Activated T-cell treated with anti-CD3 and anti-CD28 coated beads, Interleukin-2, amount 50 U/mL, for 24 hours (primary cell): ENCODE data around the gene MTARC1.
A peak's percentile ranks its signal among the peaks of the same experiment; 100 is the strongest.

Experiments used
- DNase-seq: peaks from one replicate; pipeline ENCODE4 v3.0.0-alpha.2; 2020
- H3K27ac Mint-ChIP-seq: 2 replicates; pipeline ENCODE4 v1.8.0; 2020; ENCODE audit warnings: mild to moderate bottlenecking, mixed read lengths
- H3K27me3 Mint-ChIP-seq: 2 replicates; pipeline ENCODE4 v1.8.0; 2020; ENCODE audit warnings: mixed read lengths
- H3K36me3 Mint-ChIP-seq: 2 replicates; pipeline ENCODE4 v1.8.0; 2020; ENCODE audit warnings: low read depth, mixed read lengths
- H3K4me1 Mint-ChIP-seq: 2 replicates; pipeline ENCODE4 v1.8.0; 2020; ENCODE audit warnings: low read depth, mixed read lengths
- H3K4me3 Mint-ChIP-seq: 2 replicates; pipeline ENCODE4 v1.8.0; 2020; ENCODE audit warnings: mild to moderate bottlenecking, moderate library complexity, mixed read lengths
- H3K9me3 Mint-ChIP-seq: 2 replicates; pipeline ENCODE4 v1.8.0; 2020; ENCODE audit warnings: mixed read lengths

MTARC1 gene

DNA sequence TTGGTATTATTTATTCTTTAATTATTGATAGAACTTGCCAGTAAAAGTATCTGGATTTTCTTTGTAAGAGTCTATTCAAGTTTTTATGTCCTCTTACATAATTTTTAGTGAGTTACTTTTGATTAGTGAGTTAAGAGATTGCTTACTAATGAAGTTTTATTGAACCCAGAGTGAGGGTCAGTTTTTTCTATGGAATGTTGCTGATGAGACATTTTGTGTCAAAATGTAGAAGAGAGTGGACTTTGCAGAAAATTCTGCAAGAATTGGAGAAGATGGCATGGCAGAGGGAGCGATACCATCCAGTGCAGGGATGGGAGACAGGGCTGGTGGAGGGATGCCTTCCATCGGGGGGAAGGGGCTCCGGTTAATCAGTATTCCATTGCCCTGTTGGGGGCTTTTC lies 27.6 kb upstream of the MTARC1 start:
- no peaks in the 10 kb centered on the region for H3K4me1 Mint-ChIP-seq
- no peaks in the 10 kb centered on the region for H3K36me3 Mint-ChIP-seq
- H3K27ac Mint-ChIP-seq = no peak overlapping the region
- peaks cover 39% of the 10 kb centered on the region for H3K27me3 Mint-ChIP-seq
- H3K9me3 Mint-ChIP-seq = no peaks in the 10 kb centered on the region
- DNase-seq = no peak
- no peak overlapping the region for H3K4me3 Mint-ChIP-seq

DNA sequence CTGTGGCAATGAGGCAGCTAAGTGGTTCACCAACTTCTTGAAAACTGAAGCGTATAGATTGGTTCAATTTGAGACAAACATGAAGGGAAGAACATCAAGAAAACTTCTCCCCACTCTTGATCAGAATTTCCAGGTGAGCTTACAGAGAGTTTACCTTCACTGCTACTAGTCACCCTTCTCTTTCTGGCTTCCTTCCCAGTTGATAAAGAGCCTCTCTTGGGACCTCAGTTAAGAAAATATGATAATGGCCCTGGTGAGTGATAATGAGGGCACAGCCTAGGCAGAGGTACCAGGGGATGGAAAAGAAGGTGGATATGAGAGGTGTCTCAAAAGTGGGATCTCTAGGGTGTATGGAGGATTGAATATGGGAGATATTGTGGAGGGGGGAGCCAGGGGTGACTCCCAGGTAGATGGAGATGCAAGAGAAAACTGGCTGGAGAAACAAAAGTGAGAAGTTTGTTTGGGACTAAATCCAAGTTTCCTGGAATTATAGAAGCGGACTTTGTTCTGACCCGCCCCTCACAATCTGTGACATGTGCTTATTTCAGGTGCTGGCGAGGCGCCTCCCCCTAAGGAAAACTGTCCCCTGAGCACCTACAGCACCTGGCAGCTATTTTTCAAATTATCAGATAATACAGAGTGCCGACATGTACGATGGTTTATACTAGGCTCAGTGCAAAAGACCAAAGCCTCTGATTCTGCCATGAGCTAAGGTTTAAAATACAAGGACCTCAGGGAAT lies 24.9 kb upstream of the MTARC1 start:
- no peak overlapping the region for H3K4me3 Mint-ChIP-seq
- H3K4me1 Mint-ChIP-seq = no peaks in the 10 kb centered on the region
- H3K27me3 Mint-ChIP-seq = peaks cover 20% of the 10 kb centered on the region
- no peaks in the 10 kb centered on the region for H3K9me3 Mint-ChIP-seq
- H3K27ac Mint-ChIP-seq = no peak overlapping the region
- H3K36me3 Mint-ChIP-seq = no peaks in the 10 kb centered on the region
- no peak for DNase-seq

DNA sequence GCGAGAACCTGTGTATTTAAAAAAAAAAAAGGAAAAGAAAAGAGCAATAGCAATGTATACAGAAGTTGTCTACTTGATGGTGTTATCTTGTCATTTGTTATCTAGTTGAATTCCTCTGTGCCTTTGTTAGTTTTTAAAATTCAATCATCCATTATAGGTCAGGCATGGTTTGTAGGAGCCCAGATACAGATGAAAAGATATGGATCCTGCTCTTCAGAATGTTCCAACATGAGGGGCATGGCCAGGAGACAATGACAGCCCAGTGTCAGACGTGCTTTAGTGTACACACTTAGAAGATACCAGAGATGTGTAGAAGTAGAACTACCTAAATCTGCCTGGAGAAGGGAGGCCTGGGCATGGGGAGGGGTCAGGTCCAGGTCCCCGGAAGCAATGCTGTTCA lies 22.0 kb upstream of the MTARC1 start:
- Mint-ChIP-seq H3K27me3 (peaks cover 13% of the 10 kb centered on the region), H3K9me3 (no peaks in the 10 kb centered on the region)
- DNase-seq = no peak

DNA sequence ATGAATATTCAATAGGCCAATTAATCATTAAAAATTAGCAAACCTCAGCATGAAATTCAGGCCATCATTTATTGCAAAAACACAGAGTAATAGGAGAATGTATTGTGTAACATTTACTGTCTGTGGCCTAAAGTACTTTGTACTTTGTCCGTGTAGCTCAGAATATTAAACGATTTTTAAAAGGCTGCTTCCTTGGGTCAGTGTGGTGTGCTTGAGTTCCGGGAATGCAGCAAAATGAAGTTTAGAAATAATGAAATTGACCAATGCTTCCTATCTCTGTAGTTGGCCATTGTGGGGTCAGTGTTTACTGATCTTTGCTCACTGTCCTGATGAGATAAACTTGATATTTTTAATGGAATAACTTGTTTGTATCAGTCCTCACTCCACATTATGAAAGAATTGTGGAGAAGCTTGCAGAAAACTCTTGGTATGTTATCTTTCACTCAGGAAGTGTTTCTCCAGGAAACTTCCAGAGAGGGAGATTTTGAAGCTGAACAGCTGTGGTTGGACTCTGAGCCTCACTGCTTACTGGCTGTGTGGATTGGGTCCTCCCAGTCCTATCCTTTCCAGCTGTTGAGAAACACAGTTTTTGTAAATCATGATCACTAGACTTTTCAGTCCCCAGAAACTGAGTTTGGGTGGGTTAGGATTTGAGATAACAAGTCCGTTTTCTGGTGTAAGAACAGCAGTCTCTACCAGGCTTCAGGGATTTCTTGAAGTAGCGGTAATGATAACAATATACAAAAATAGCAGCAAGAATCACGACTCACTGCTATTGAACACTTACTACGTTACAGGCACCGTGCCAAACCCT lies 19.2 kb upstream of the MTARC1 start:
- DNase-seq = no peak
- Mint-ChIP-seq H3K27ac (no peak overlapping the region), H3K9me3 (no peaks in the 10 kb centered on the region), H3K36me3 (no peaks in the 10 kb centered on the region), H3K4me1 (no peaks in the 10 kb centered on the region), H3K27me3 (peaks cover 12% of the 10 kb centered on the region), H3K4me3 (no peak overlapping the region)

More for the DNA sequence above, 22.0 kb upstream of the MTARC1 start:
- no peak overlapping the region for H3K27ac Mint-ChIP-seq
- H3K4me3 Mint-ChIP-seq = no peak overlapping the region
- no peaks in the 10 kb centered on the region for H3K4me1 Mint-ChIP-seq
- H3K36me3 Mint-ChIP-seq = no peaks in the 10 kb centered on the region

DNA sequence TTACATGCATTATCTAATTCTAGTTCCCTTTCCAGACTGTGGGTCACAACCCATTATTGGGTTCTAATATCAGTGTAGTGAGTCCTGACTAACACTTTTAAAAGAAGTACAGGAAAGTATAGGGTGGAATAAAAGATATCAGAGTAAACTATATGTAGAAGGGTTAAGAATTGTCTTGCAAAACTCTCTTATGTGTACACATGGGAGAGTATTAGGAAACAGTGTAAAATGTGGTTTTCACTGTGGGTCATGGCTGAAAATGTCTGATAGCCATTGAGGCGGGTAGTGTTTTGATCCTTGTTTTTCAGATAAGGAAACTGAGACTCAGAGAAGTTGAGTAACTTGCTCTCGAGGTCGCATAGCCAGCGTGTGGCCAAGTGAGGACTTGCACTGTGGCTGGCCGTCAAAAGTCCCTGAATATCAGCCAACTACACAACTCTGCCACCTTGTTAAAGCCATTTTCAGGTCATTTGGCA lies 18.5 kb upstream of the MTARC1 start:
- Mint-ChIP-seq H3K36me3 (no peaks in the 10 kb centered on the region), H3K9me3 (no peaks in the 10 kb centered on the region), H3K27ac (no peak overlapping the region), H3K27me3 (peaks cover 12% of the 10 kb centered on the region), H3K4me3 (no peak overlapping the region), H3K4me1 (no peaks in the 10 kb centered on the region)
- DNase-seq = no peak

DNA sequence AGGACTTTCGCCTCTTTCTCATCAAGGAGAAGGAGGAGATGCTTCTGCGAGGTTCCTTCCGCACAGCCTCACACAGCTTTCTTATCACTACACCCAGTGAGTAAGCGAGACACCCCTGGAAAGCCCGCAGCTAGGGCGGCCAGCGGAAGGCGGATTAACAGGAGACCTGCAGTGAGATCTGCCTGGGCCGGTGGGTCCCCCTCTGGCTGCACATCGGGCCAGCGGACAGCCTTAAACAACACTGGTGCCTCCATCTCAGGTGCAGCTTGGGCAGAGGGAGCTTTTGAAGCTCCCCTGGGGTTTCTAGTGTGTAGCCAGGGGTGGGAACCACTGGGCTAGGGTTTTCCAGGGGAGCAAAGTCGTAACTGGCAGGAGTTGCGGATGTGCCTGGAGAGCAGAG lies 17.5 kb upstream of the MTARC1 start:
- H3K36me3 Mint-ChIP-seq = no peaks in the 10 kb centered on the region
- H3K4me3 Mint-ChIP-seq = no peak overlapping the region
- DNase-seq = no peak
- no peaks in the 10 kb centered on the region for H3K4me1 Mint-ChIP-seq
- H3K27ac Mint-ChIP-seq = no peak overlapping the region
- peaks cover 15% of the 10 kb centered on the region for H3K27me3 Mint-ChIP-seq
- H3K9me3 Mint-ChIP-seq = no peaks in the 10 kb centered on the region

DNA sequence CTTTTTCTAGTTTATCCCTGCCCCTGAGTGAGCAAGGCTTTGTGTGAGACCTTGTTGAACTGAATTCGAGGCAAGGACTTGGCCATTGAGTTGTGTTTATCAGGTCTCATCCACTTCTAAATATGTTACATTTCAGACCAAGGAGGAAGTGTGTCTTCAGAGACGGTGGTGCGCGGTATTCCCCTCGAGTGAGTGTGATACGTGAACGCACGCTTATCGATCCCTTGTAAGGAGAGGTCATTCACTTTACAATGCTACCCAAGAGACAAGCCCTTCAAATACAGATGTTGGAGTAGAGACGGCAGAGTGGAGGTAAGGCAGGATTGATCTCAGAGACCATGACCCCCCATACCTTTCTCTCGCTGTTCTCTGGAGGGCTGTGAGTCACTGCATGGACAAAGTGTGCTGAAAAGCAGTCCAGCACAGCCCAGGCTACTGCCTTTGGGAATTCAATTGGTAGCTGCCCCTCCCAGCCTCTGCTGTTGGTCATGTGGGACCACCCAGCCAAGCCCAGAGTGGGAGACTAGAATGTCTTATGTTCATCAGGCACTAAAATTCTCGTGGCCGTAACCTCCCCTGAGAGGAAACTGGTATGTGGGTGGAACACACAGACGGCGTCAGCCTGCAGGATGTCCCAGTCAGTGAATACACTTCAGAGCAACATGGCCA lies 16.3 kb upstream of the MTARC1 start:
- Mint-ChIP-seq H3K4me1 (no peaks in the 10 kb centered on the region), H3K4me3 (no peak overlapping the region), H3K36me3 (no peaks in the 10 kb centered on the region), H3K27ac (no peak overlapping the region), H3K9me3 (no peaks in the 10 kb centered on the region), H3K27me3 (peaks cover 23% of the 10 kb centered on the region)
- no peak for DNase-seq

DNA sequence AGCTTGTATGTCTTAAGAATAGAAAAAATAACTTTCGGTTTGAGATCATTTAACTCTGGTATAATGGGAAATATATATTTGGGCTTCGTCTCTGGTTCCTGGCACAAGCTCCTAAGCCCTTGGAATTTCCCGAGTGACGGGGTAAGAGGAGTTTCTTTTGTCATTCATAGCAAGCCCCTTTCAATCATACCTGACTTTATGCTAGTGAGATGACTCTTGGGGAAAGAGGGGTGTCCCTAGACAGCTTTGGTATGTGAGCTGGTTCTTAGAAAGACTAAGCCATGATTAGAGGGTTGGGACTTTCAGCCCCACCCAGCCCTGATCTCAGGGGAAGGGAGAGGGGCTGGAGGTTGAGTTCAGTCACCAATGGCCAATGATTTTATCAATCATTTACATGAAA lies 13.9 kb upstream of the MTARC1 start:
- Mint-ChIP-seq H3K36me3 (no peaks in the 10 kb centered on the region), H3K9me3 (no peaks in the 10 kb centered on the region), H3K4me1 (peaks cover 2% of the 10 kb centered on the region), H3K4me3 (no peak overlapping the region), H3K27ac (no peak overlapping the region), H3K27me3 (peaks cover 45% of the 10 kb centered on the region)
- DNase-seq = no peak

DNA sequence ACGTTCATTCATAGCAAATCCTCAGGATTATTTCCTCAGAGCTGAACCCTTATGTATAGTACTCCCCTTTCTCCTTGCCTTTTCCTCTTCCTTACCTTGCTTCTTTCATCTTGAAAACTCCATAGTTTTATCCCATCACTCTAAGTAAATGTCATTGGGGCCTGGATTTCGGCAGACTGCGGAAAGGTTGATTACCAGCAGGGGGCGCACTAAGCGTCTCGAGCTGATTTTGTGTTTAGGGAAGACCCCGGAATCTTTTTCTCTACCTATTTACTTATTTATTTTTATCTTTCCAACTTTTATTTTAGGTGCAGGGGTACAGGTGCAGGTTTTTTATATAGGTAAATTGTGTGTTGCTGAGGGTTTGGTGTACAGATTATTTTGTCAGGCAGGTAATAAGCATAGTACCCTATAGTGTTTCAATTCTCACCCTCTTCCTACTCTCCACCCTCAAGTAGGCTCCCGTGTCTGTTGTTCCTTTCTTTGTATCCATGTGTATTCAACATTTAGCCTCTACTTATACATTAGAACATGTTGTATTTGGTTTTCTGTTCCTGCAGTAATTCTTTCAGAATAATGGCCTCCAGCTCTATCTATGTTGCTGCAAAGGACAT lies 11.4 kb upstream of the MTARC1 start:
- Mint-ChIP-seq H3K36me3 (no peaks in the 10 kb centered on the region), H3K4me1 (peaks cover 2% of the 10 kb centered on the region), H3K27me3 (peaks cover 35% of the 10 kb centered on the region), H3K9me3 (no peaks in the 10 kb centered on the region), H3K27ac (no peak overlapping the region), H3K4me3 (no peak overlapping the region)
- DNase-seq = peak; percentile 50

DNA sequence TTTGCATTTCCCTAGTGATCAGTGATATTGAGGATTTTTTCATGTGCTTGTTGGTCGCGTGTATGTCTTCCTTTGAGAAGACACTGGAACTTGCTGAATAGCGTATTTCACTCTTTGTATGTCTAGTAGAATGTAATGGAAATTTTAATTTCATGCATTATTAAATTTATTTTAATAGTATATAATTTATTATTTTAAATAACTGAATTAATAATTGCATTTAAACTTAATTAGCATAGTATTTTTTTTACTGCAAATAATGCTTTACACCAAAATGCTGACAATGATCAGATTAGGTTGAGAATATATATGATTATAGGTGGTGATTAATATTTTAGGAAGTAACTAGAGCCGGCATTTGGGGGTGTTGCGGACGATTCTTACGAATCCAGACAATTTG lies 10.5 kb upstream of the MTARC1 start:
- Mint-ChIP-seq H3K27ac (no peak overlapping the region), H3K27me3 (peaks cover 35% of the 10 kb centered on the region), H3K4me3 (no peak overlapping the region), H3K4me1 (peaks cover 2% of the 10 kb centered on the region), H3K9me3 (no peaks in the 10 kb centered on the region), H3K36me3 (no peaks in the 10 kb centered on the region)
- no peak for DNase-seq

DNA sequence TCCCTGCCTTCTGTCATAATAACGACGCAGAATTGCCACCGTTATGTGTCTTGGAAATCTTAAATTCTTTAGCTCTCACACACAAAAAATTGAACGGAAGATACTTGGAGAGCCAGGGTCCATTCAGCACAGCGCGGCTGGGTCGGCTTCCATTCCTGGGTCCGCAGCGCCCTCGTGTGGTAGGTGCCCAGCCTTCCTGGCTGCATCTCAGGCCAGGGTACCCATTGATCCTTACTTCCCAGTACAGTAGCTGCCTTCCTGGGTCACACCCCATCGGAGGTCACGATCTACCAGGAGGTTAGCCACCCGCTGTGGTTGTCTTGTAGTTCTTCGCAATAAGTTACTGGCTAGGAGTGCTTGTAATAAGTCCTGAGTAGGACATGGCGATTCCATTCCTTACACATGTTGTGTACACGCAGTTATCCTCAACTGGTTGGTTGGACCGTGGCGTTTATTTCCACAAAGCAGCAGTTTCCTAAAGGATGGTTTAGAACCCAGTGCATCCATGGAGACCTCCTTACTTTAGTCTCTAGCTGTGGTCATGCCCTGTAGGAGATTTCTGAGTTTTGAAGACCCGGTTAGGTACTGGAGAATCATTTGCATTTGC lies 9.9 kb upstream of the MTARC1 start:
- Mint-ChIP-seq H3K36me3 (no peaks in the 10 kb centered on the region), H3K4me3 (no peak overlapping the region), H3K4me1 (peaks cover 2% of the 10 kb centered on the region), H3K9me3 (no peaks in the 10 kb centered on the region), H3K27me3 (peaks cover 35% of the 10 kb centered on the region), H3K27ac (no peak overlapping the region)
- DNase-seq = peak; percentile 74

DNA sequence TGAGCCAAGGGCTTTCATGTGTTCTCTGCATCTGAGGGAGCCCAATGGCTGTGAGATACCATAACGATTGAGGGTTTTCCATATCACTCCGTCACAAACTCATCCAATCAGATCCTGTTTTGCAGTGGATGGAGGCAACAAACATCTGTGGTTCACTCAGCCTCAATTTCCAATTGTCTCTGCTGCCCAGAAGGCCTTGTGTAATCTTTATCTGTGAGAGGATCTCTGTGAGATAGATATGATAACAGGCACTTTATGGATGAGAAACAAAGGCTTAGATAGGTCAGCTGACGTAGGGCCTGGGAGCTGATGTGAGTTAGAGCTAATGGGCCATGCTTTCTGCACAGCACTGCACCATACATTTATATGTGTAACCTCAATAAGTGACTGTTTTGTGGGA lies 3.3 kb upstream of the MTARC1 start:
- no peak overlapping the region for H3K27ac Mint-ChIP-seq
- H3K4me3 Mint-ChIP-seq = no peak overlapping the region
- no peak for DNase-seq
- peaks cover 5% of the 10 kb centered on the region for H3K4me1 Mint-ChIP-seq
- H3K36me3 Mint-ChIP-seq = no peaks in the 10 kb centered on the region
- peaks cover 52% of the 10 kb centered on the region for H3K27me3 Mint-ChIP-seq
- no peaks in the 10 kb centered on the region for H3K9me3 Mint-ChIP-seq

DNA sequence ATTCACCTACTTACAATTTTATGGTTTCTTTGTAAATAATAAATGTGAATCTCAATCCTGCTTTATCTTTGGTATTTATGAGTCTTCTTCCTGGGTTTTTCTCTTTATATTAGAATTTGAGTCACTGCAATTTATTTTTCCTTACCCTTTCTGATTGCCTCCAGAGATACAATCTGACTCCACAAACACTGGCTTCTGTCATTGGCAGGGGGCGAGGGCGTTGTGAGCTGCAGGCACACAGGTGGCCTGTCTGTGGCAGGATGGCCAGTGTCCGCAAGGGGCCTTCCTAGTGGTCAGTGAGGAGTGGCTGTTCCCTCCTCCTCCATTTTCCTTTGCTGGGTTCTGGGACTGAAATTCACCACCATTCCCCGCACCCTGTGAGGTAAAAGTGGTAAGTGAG lies 2.0 kb upstream of the MTARC1 start:
- DNase-seq = no peak
- peaks cover 62% of the 10 kb centered on the region for H3K27me3 Mint-ChIP-seq
- H3K4me1 Mint-ChIP-seq = peaks cover 5% of the 10 kb centered on the region
- H3K36me3 Mint-ChIP-seq = no peaks in the 10 kb centered on the region
- H3K9me3 Mint-ChIP-seq = no peaks in the 10 kb centered on the region
- no peak overlapping the region for H3K27ac Mint-ChIP-seq
- H3K4me3 Mint-ChIP-seq = no peak overlapping the region
